ENCODE results near the gene RNF150.

Gene RNF150

GRCh38 chr4:140928880-140929279 is 204.4 kb downstream of the RNF150 start:
- no peak for DNase-seq (ENCODE audit: extremely low spot score)
- no peak for TF ChIP-seq CTCF (IDR thresholded peaks at IDR 0.05; ENCODE audit: control extremely low read depth, extremely low read depth, low read depth, missing control alignments)
- ChIA-PET CTCF (no interaction called here), POLR2A (no interaction called here)

- TF ChIP-seq CTCF (IDR thresholded peaks at IDR 0.05; ENCODE audit: control extremely low read depth, extremely low read depth, low read depth, missing control alignments) = no peak
- ChIA-PET POLR2A (no interaction called here), CTCF (no interaction called here)
- no peak for DNase-seq (ENCODE audit: extremely low spot score)
These were observed 206.6 kb downstream of the RNF150 start for GRCh38 chr4:140926672-140927071.

DNA sequence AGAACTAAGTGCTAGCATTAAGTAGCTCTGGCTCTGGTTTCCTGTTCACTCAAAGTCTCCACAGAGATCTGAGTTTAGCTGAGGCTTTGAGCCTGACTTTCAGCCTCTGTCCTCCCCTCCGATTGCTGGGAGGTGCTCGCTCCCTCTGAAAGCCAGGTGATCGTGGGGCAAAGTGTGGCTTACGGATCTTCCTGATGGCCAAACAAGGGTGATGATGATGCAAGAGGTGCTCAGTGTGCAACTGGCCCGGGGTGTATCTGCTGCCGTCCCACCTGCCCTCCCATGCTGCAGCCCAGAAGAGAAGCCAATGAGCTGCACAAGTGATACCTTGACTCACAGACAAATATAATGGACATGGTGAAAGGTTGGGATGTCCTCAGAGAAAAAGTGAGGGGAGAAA is 207.9 kb downstream of the RNF150 start:
- CTCF ChIA-PET = no interaction called here
- POLR2A ChIA-PET = no interaction called here
- no peak for TF ChIP-seq CTCF (IDR thresholded peaks at IDR 0.05; ENCODE audit: control extremely low read depth, extremely low read depth, low read depth, missing control alignments)
- no peak for DNase-seq (ENCODE audit: extremely low spot score)

GRCh38 chr4:140924761-140925392 is 208.4 kb downstream of the RNF150 start:
- DNase-seq (ENCODE audit: extremely low spot score) = no peak
- ChIA-PET POLR2A (no interaction called here), CTCF (no interaction called here)
- no peak for TF ChIP-seq CTCF (IDR thresholded peaks at IDR 0.05; ENCODE audit: control extremely low read depth, extremely low read depth, low read depth, missing control alignments)

DNA sequence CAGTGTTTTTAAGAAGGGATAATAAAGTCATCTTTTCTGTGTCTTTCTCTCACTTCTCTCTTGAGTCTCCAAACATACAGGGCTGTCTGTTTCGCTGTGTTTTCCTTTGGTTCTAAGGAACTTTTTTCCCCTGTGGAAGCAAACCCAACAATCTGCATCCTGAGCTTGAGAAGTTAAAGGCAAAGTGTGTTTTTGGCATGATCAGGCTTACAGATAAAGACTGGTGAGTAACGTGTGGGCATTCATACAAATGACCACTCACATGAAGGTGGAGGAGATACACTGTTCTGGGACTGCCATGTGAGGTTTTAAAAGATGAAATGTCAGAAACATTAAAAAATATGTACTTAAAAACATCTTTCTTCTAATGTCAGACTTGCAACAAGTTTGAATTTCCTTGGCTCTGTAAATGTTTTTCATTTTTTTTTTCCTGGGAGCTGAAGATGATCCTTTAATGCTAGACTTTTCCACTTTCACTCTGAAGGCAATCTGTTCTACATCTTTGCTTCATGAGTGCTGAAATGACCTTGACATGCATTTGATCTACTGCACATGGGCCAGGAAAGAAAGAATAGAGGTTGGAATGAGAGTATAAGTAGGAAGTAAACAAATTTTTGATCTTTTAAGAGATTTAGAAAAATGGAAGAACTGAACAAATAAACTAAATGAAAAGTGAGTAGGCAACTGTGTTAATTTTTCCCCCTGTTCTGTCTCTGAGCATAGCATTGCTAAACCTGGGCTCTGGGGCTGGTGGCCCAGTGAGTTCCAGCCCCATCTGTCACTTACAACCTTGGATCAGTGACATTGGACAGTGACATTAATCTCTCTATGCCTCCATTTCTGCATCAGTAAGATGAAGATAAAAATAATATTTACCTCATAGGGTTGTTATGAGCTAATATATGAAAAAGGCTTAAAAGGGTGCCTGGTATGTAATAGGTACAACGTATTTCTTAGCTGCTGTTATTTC is 226.0 kb downstream of the RNF150 start:
- POLR2A ChIA-PET = no interaction called here

GRCh38 chr4:140904904-140905303 is 228.4 kb downstream of the RNF150 start:
- TF ChIP-seq CTCF (IDR thresholded peaks at IDR 0.05; ENCODE audit: control extremely low read depth, extremely low read depth, low read depth, missing control alignments) = no peak
- DNase-seq (ENCODE audit: extremely low spot score) = no peak
- ChIA-PET CTCF (no interaction called here), POLR2A (no interaction called here)

More for the DNA sequence above, 226.0 kb downstream of the RNF150 start:
- no peak for DNase-seq (ENCODE audit: extremely low spot score)
- CTCF ChIA-PET = interaction anchor here (1.0 to 1.6 kb wide), 2 partner anchors 23 to 64 kb away, joined by 3 read pairs; no protein-coding TSS in a partner anchor
- no peak for TF ChIP-seq CTCF (IDR thresholded peaks at IDR 0.05; ENCODE audit: control extremely low read depth, extremely low read depth, low read depth, missing control alignments)

Data from GM10248 (cell line).